HepG2 (cell line): Measurements from ENCODE around the gene XPNPEP1. TPM values are rescaled to one million over a fixed set of nuclear protein-coding genes. Genes with fewer than 3 reads are reported as not detected.

ENCODE experiments used
- ATAC-seq: fragments of 200-7000 bp; cut with Tn5 transposase; 3 replicates; pipeline ENCODE4 v1.9.1; 2020; ENCODE audit warnings: mild to moderate bottlenecking, moderate library complexity
- BruUV-seq: library from RNA; stranded (reverse); fragments of 400-500 nt; replicated peaks from 2 replicates; lab custom pipeline; 2021; lab: Mats Ljungman, UMichigan
- CTCF ChIA-PET: fragments of 300-600 bp; formaldehyde crosslinking; extraction: SDS; loops from one replicate; lab custom pipeline; 2021; ENCODE audit warnings: low total read pairs, inconsistent platforms, low intra/inter-chr PET ratio; lab: Yijun Ruan, JAX
- POLR2A ChIA-PET: fragments of 350-600 bp; sonication (Branson Sonifier 250); formaldehyde crosslinking; loops from one replicate; lab custom pipeline; 2020; ENCODE audit warnings: antibody characterized with exemption, inconsistent platforms; lab: Yijun Ruan, JAX
- DNase-seq: peaks from one replicate; pipeline ENCODE4 v3.0.0-alpha.2; 2015; ENCODE audit warnings: low spot score
- FAIRE-seq: peaks from 3 replicates; lab custom pipeline; 2011; peaks lifted over from hg19 to GRCh38; lab: Jason Lieb, UNC
- H2AFZ ChIP-seq: one replicate; pipeline ENCODE4 v1.6.1; 2011; ENCODE audit warnings: low read length, inconsistent platforms
- H3K27ac ChIP-seq: fragments of 300-600 bp; 3 replicates; pipeline ENCODE4 v1.8.0; 2011; ENCODE audit warnings: mixed run types, mild to moderate bottlenecking, mixed read lengths, low read length, inconsistent platforms; ENCODE audit not compliant: insufficient read depth; ENCODE audit errors: extremely low read length
- H3K27me3 ChIP-seq, 2 experiments: fragments of 200-600 bp in 1 of 2; 2 replicates in 1 of 2; 3 replicates in 1 of 2; pipeline versions ENCODE4 v1.6.0 to v1.8.0; 2011; ENCODE audit warnings: low read length in 2 of 2, mild to moderate bottlenecking in 2 of 2, moderate library complexity in 2 of 2, inconsistent platforms in 1 of 2; ENCODE audit not compliant: insufficient read depth in 2 of 2, control insufficient read depth in 1 of 2
- H3K36me3 ChIP-seq, 2 experiments: fragments of 200-600 bp in 1 of 2; replicated peaks in 1 of 2; 2 replicates in 1 of 2; 3 replicates in 1 of 2; pipeline versions ENCODE4 v1.5.1 to v1.8.0; 2011; ENCODE audit warnings: low read length in 2 of 2, inconsistent platforms in 1 of 2; ENCODE audit not compliant: insufficient read depth in 2 of 2, control insufficient read depth in 1 of 2
- H3K4me1 ChIP-seq: 2 replicates; pipeline ENCODE4 v1.5.1; 2012; ENCODE audit warnings: low read length, inconsistent platforms; ENCODE audit not compliant: insufficient read depth
- H3K4me2 ChIP-seq: 2 replicates; pipeline ENCODE4 v1.6.0; 2011; ENCODE audit warnings: low read depth, low read length, inconsistent platforms
- H3K4me3 ChIP-seq, 3 experiments: fragments of 200-600 bp in 1 of 3; sonication (generic), shearing (Covaris generic) in 1 of 3; replicated peaks in 1 of 3; 2 replicates each; pipeline ENCODE4 v1.5.1; 2011 to 2016; ENCODE audit warnings: low read length in 3 of 3, inconsistent platforms in 2 of 3, low read depth in 2 of 3, mild to moderate bottlenecking in 2 of 3, control low read depth in 1 of 3, mixed read lengths in 1 of 3; ENCODE audit not compliant: insufficient read depth in 1 of 3
- H3K79me2 ChIP-seq: one replicate; pipeline ENCODE4 v1.6.1; 2011; ENCODE audit warnings: low read length, inconsistent platforms; ENCODE audit not compliant: insufficient read depth
- H3K9ac ChIP-seq: 2 replicates; pipeline ENCODE4 v1.6.0; 2011; ENCODE audit warnings: mild to moderate bottlenecking, low read depth, low read length, inconsistent platforms; ENCODE audit not compliant: insufficient read depth
- H3K9me3 ChIP-seq: 2 replicates; pipeline ENCODE4 v1.5.1; 2012; ENCODE audit warnings: mild to moderate bottlenecking, low read length
- H4K20me1 ChIP-seq: 2 replicates; pipeline ENCODE4 v1.6.0; 2011; ENCODE audit warnings: inconsistent platforms, mild to moderate bottlenecking, low read length, moderate library complexity; ENCODE audit not compliant: insufficient read depth
- ARID3A ChIP-seq: IDR thresholded peaks from 2 replicates; pipeline ENCODE4 v1.6.1; 2012; ENCODE audit warnings: low read depth, low read length, improper control_type of control experiment
- CSRNP2 ChIP-seq: sonication (generic); formaldehyde crosslinking; conservative IDR thresholded peaks from 2 replicates; pipeline ENCODE4 v1.8.0; 2022; ENCODE audit warnings: low read depth, missing genetic modification reagents
- HHEX ChIP-seq: IDR thresholded peaks from 2 replicates; pipeline ENCODE4 v1.6.1; 2016; ENCODE audit warnings: control low read depth
- HIC2 ChIP-seq: sonication (generic); formaldehyde crosslinking; IDR thresholded peaks from 2 replicates; pipeline ENCODE4 v1.9.0; 2022; ENCODE audit warnings: low read depth, missing genetic modification reagents
- KMT2B ChIP-seq: IDR thresholded peaks from 2 replicates; pipeline ENCODE4 v1.6.1; 2016; ENCODE audit warnings: missing genetic modification reagents, missing compliant biosample characterization
- MLLT10 ChIP-seq: sonication (generic); formaldehyde crosslinking; IDR thresholded peaks from 2 replicates; pipeline ENCODE4 v1.4.0; 2020; ENCODE audit warnings: missing genetic modification reagents
- NFE2L1 ChIP-seq: sonication (generic); formaldehyde crosslinking; IDR thresholded peaks from 2 replicates; pipeline ENCODE4 v1.4.0; 2020; ENCODE audit warnings: missing genetic modification reagents, mild to moderate bottlenecking, borderline replicate concordance
- REL ChIP-seq: sonication (generic); formaldehyde crosslinking; conservative IDR thresholded peaks from 2 replicates; pipeline ENCODE4 v1.8.0; 2022; ENCODE audit warnings: mild to moderate bottlenecking, missing genetic modification reagents, moderate library complexity
- SIN3B ChIP-seq: fragments of 150-350 bp; IDR thresholded peaks from 2 replicates; pipeline ENCODE4 v1.6.1; 2014; ENCODE audit warnings: low read length
- SP4 ChIP-seq: sonication (generic); formaldehyde crosslinking; IDR thresholded peaks from 2 replicates; pipeline ENCODE4 v1.8.1; 2023; ENCODE audit warnings: mild to moderate bottlenecking, missing genetic modification reagents
- SUZ12 ChIP-seq: fragments of 150-350 bp; IDR thresholded peaks from 2 replicates; pipeline ENCODE4 v1.6.1; 2014; ENCODE audit warnings: low read depth, low read length
- TCF7L2 ChIP-seq: IDR thresholded peaks from 2 replicates; pipeline ENCODE4 v1.6.1; 2011; ENCODE audit warnings: mild to moderate bottlenecking, low read depth, low read length, moderate library complexity
- YEATS4 ChIP-seq: sonication (generic); formaldehyde crosslinking; IDR thresholded peaks from 2 replicates; pipeline ENCODE4 v1.4.0; 2020; ENCODE audit warnings: missing genetic modification reagents, borderline replicate concordance
- ZNF33B ChIP-seq: sonication (generic); formaldehyde crosslinking; IDR thresholded peaks from 2 replicates; pipeline ENCODE4 v1.5.1; 2020; ENCODE audit warnings: mild to moderate bottlenecking, missing genetic modification reagents
- ZNF496 ChIP-seq: sonication (generic); formaldehyde crosslinking; IDR thresholded peaks from 2 replicates; pipeline ENCODE4 v1.8.1; 2023; ENCODE audit warnings: mild to moderate bottlenecking, moderate library complexity, missing genetic modification reagents; ENCODE audit not compliant: insufficient replicate concordance
- ZNF615 ChIP-seq: sonication (generic); formaldehyde crosslinking; IDR thresholded peaks from 2 replicates; pipeline ENCODE4 v1.5.0; 2020; ENCODE audit warnings: mild to moderate bottlenecking, missing genetic modification reagents, borderline replicate concordance
- ZNF781 ChIP-seq: sonication (generic); formaldehyde crosslinking; IDR thresholded peaks from 2 replicates; pipeline ENCODE4 v1.5.1; 2020; ENCODE audit warnings: borderline replicate concordance, mild to moderate bottlenecking, missing genetic modification reagents; ENCODE audit errors: not compliant biosample characterization
- ZSCAN25 ChIP-seq: sonication (generic); formaldehyde crosslinking; IDR thresholded peaks from 2 replicates; pipeline ENCODE4 v1.8.0; 2022; ENCODE audit warnings: mild to moderate bottlenecking, missing genetic modification reagents
- WGBS: methylation state at CpG from one replicate; pipeline ENCODE4 v1.1.6; 2017; ENCODE audit warnings: low lambda C conversion rate; 5-methylcytosine and 5-hydroxymethylcytosine counted together
- in situ Hi-C: cut with HindIII; loops from 2 replicates; pipeline ENCODE4 v1.10.0; 2017; ENCODE audit warnings: low pct_unique_long_range_greater_than_20kb; ENCODE audit not compliant: extremely low pct_ligation_motif_present
- intact Hi-C: fragments of 100-400 bp; cut with micrococcal nuclease; formaldehyde crosslinking; loops from one replicate; pipeline ENCODE4 v1.10.0; 2022; ENCODE audit not compliant: unreplicated experiment
- polyA plus RNA-seq, 8 experiments: library from polyadenylated mRNA; depleted of rRNA in 3 of 8; stranded (reverse) in 7 of 8; unstranded in 1 of 8; fragments of >200 nt; fragmentation: Illumina TruSeq in 4 of 8; extraction: Trizol in 4 of 8; gene quantifications; 2 replicates each; pipeline versions ENCODE4 v1.2.1 to v1.2.3, GENCODE V29; 2011 to 2016; ENCODE audit warnings: low read depth in 4 of 8, missing spikeins in 1 of 8, mixed read lengths in 1 of 8; ENCODE audit not compliant: insufficient read depth in 1 of 8
- total RNA-seq, 5 experiments: library from RNA; depleted of rRNA; stranded (reverse); fragments of >200 nt; fragmentation: Illumina TruSeq; extraction: Trizol; gene quantifications; 2 replicates each; pipeline ENCODE4 v1.2.3, GENCODE V29; 2016; ENCODE audit warnings: low read depth in 1 of 5

Gene XPNPEP1
- total and polyA plus RNA-seq, 2 of the 13 experiments (the other 11 are each of a cell fraction or from before 2014, with no cell fraction given): 30.3 to 55.5 TPM

GRCh38 chr10:109937460-109938065 lies 14.3 kb upstream of the XPNPEP1 start:
- no peak overlapping the region for H3K9ac ChIP-seq
- H3K27ac ChIP-seq: no peak overlapping the region
- in situ Hi-C loops (no loop called here), intact Hi-C loops (no loop called here)
- no peak overlapping the region for H2AFZ ChIP-seq
- ChIA-PET CTCF (no interaction called here), POLR2A (no interaction called here)
- no peaks in the 10 kb centered on the region for H3K36me3 ChIP-seq
- peaks cover 0 to 3% of the 10 kb centered on the region in 2 experiments; a peak in 1 of 5 replicates for H3K27me3 ChIP-seq
- no peak overlapping the region for H3K4me2 ChIP-seq
- H3K9me3 ChIP-seq: no peaks in the 10 kb centered on the region
- DNase-seq (no peak), ATAC-seq (no peak), FAIRE-seq (no peak)
- BruUV-seq: no TSS peak
- no peaks in the 10 kb centered on the region for H4K20me1 ChIP-seq
- TF ChIP-seq YEATS4 (CRISPR knock-in tag): no peak
- no peak for TF ChIP-seq SP4 (CRISPR knock-in tag)
- no peak for TF ChIP-seq ZNF781 (CRISPR knock-in tag)
- no peak for TF ChIP-seq MLLT10 (CRISPR knock-in tag)
- TF ChIP-seq HIC2 (CRISPR knock-in tag): no peak
- TF ChIP-seq TCF7L2: no peak
- TF ChIP-seq SIN3B: no peak
- no peak for TF ChIP-seq CSRNP2 (CRISPR knock-in tag)
- no peak for TF ChIP-seq KMT2B (CRISPR knock-in tag)
- no peak for TF ChIP-seq NFE2L1 (CRISPR knock-in tag)
- no peak for TF ChIP-seq ZSCAN25 (CRISPR knock-in tag)
- no peak for TF ChIP-seq REL (CRISPR knock-in tag)
- TF ChIP-seq HHEX (CRISPR knock-in tag): no peak
- no peak for TF ChIP-seq ZNF33B (CRISPR knock-in tag)
- TF ChIP-seq ZNF615 (CRISPR knock-in tag): no peak
- TF ChIP-seq SUZ12: no peak
- no peak for TF ChIP-seq ARID3A
- no peak for TF ChIP-seq ZNF496 (CRISPR knock-in tag)
- H3K4me3 ChIP-seq: no peak overlapping the region
- 22% methylated on average over 6 of the region's 6 CpGs for WGBS
- H3K4me1 ChIP-seq: peaks cover 28% of the 10 kb centered on the region
- no peaks in the 10 kb centered on the region for H3K79me2 ChIP-seq
